Keratinocyte (primary cell): ENCODE results near the gene TRMT112. TPM values are rescaled to one million over a fixed set of nuclear protein-coding genes. Genes with fewer than 3 reads are reported as not detected.

ENCODE experiments used
- DNase-seq: peaks from one replicate; pipeline ENCODE4 v3.0.0-alpha.2; 2011; ENCODE audit warnings: low read depth, missing footprints, low spot score
- FAIRE-seq: peaks from 2 replicates; lab custom pipeline; 2011; peaks lifted over from hg19 to GRCh38; lab: Jason Lieb, UNC
- H2AFZ ChIP-seq: 2 replicates; pipeline ENCODE4 v1.6.0; 2012; ENCODE audit warnings: low read length, control low read depth, inconsistent platforms; ENCODE audit not compliant: control insufficient read depth
- H3K27ac ChIP-seq: 2 replicates; pipeline ENCODE4 v1.5.1; 2011; ENCODE audit warnings: low read length; ENCODE audit not compliant: control insufficient read depth, insufficient read depth
- H3K27me3 ChIP-seq: 3 replicates; pipeline ENCODE4 v1.6.0; 2011; ENCODE audit warnings: low read length; ENCODE audit not compliant: control insufficient read depth, insufficient read depth; ENCODE audit errors: extremely low read depth
- H3K36me3 ChIP-seq, 2 experiments: 2 replicates in 1 of 2; 3 replicates in 1 of 2; pipeline ENCODE4 v1.5.1; 2011; ENCODE audit warnings: low read length in 2 of 2, mild to moderate bottlenecking in 1 of 2; ENCODE audit not compliant: control insufficient read depth in 2 of 2, insufficient read depth in 2 of 2; ENCODE audit errors: extremely low read depth in 1 of 2
- H3K4me1 ChIP-seq: 3 replicates; pipeline ENCODE4 v1.5.1; 2011; ENCODE audit warnings: low read length; ENCODE audit not compliant: control insufficient read depth, insufficient read depth; ENCODE audit errors: extremely low read depth
- H3K4me2 ChIP-seq: 3 replicates; pipeline ENCODE4 v1.6.0; 2011; ENCODE audit warnings: low read depth, low read length; ENCODE audit not compliant: control insufficient read depth, insufficient read depth; ENCODE audit errors: extremely low read depth
- H3K4me3 ChIP-seq, 3 experiments: fragments of 200-600 bp in 1 of 3; sonication (generic) in 1 of 3; 2 replicates in 2 of 3; 3 replicates in 1 of 3; pipeline ENCODE4 v1.5.1; 2011 to 2016; ENCODE audit warnings: low read length in 3 of 3, mild to moderate bottlenecking in 3 of 3, control low read depth in 2 of 3, inconsistent platforms in 1 of 3, low read depth in 1 of 3, mixed read lengths in 1 of 3, mixed run types in 1 of 3, moderate library complexity in 1 of 3; ENCODE audit not compliant: control insufficient read depth in 2 of 3, insufficient read depth in 2 of 3; ENCODE audit errors: extremely low read depth in 1 of 3
- H3K79me2 ChIP-seq: 2 replicates; pipeline ENCODE4 v1.6.0; 2012; ENCODE audit warnings: low read length; ENCODE audit not compliant: control insufficient read depth, insufficient read depth
- H3K9ac ChIP-seq: 3 replicates; pipeline ENCODE4 v1.6.0; 2011; ENCODE audit warnings: low read length; ENCODE audit not compliant: control insufficient read depth, insufficient read depth; ENCODE audit errors: extremely low read depth
- H3K9me1 ChIP-seq: 3 replicates; pipeline ENCODE4 v1.6.0; 2011; ENCODE audit warnings: low read length; ENCODE audit not compliant: control insufficient read depth, insufficient read depth; ENCODE audit errors: extremely low read depth
- H3K9me3 ChIP-seq: 2 replicates; pipeline ENCODE4 v1.5.1; 2012; ENCODE audit warnings: low read depth, low read length; ENCODE audit not compliant: control insufficient read depth
- H4K20me1 ChIP-seq: 3 replicates; pipeline ENCODE4 v1.6.0; 2011; ENCODE audit warnings: low read length; ENCODE audit not compliant: control insufficient read depth, insufficient read depth; ENCODE audit errors: extremely low read depth
- EZH2 ChIP-seq: IDR thresholded peaks from one replicate; pipeline ENCODE4 v1.6.1; 2012; ENCODE audit warnings: inconsistent platforms, mild to moderate bottlenecking, low read length, moderate library complexity
- dilution Hi-C: fragments of 300-500 bp; cut with MboI; formaldehyde crosslinking; loops from one replicate; pipeline ENCODE4 v1.7.0; 2020; ENCODE audit warnings: low sequenced_read_pairs; ENCODE audit not compliant: extremely low pct_ligation_motif_present
- polyA plus RNA-seq, 5 experiments: library from polyadenylated mRNA; depleted of rRNA in 3 of 5; stranded (reverse) in 3 of 5; stranded (forward) in 1 of 5; unstranded in 1 of 5; fragments of >200 nt; gene quantifications; 1 replicate in 1 of 5; 2 replicates in 3 of 5; 3 replicates in 1 of 5; pipeline versions ENCODE4 v1.2.1 to v1.2.3, GENCODE V29; 2011 to 2012; ENCODE audit warnings: missing spikeins in 2 of 5, low read depth in 1 of 5, low replicate concordance in 1 of 5
- TF ChIP-seq, protein P1 (sequence below), 3 experiments: IDR thresholded peaks in 1 of 3; conservative IDR thresholded peaks in 1 of 3; optimal IDR thresholded peaks in 1 of 3; 2 replicates in 2 of 3; 3 replicates in 1 of 3; pipeline versions ENCODE3 to v1.5.1; 2011; ENCODE audit warnings: low read length in 3 of 3, mild to moderate bottlenecking in 3 of 3, moderate library complexity in 2 of 3, control low read depth in 1 of 3, inconsistent platforms in 1 of 3; ENCODE audit not compliant: insufficient read depth in 2 of 3; ENCODE audit errors: extremely low read depth in 1 of 3

TRMT112 gene
- polyA plus RNA-seq, 1 donor (not counting 4 experiments of a cell fraction or from before 2014, with no cell fraction given) = 408 TPM

DNA sequence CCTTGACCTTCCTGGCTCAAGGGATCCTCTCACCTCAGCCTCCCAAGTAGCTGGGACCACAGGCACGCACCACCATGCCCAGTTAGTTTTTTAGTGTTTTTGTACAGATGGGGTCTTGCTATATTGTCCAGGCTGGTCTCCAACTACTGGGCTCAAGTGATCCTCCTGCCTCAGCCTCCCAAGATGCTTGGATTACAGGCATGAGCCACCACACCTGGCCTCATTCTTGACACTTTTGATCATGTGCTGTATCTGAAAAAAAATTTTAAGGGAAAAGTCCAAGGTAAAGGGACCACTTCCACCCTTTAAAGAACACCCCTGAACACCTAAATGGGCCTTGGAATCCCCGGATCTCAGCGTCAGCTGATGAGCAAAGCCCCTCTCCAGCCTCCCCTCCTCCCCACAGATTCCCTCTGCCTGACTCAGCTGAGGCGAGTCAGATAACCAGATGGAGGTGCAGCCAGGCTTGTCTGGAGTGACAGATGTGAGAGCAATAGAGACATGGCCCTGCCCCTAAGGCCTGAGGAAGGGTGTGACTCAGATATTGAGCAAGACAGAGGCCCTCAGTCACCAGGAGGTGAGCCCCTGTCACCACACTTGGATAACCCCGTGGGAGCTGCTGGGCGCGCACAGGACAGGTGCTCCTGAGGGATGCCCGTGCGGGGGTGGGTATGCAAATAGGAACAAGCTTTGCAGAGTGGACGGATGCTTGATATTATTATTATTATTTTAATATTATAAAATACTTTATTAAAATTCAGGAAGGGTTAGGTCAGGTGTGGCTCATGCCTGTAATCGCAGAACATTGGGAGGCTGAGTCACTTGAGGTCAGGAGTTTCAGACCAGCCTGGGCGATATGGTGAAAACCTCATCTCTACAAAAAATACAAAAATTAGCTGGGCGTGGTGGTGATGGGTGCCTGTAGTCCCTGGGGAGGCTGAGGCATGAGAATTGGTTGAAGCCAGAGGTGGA is 17.7 kb upstream of the TRMT112 start:
- Histone ChIP-seq H3K27ac (peak overlapping the region; percentile 81), H3K9ac (peak overlapping the region; percentile 9), H3K79me2 (no peaks in the 10 kb centered on the region), H3K36me3 (no peaks in the 10 kb centered on the region), H3K9me1 (no peaks in the 10 kb centered on the region), H3K4me2 (peak overlapping the region; percentile 3), H2AFZ (no peak overlapping the region), H3K9me3 (no peaks in the 10 kb centered on the region), H3K27me3 (no peaks in the 10 kb centered on the region), H3K4me1 (peaks cover 20% of the 10 kb centered on the region), H3K4me3 (no peak overlapping the region), H4K20me1 (no peaks in the 10 kb centered on the region)
- FAIRE-seq (peak; percentile 76), DNase-seq (peak; percentile 99)
- no peak for TF ChIP-seq EZH2
- TF ChIP-seq, protein P1, sequence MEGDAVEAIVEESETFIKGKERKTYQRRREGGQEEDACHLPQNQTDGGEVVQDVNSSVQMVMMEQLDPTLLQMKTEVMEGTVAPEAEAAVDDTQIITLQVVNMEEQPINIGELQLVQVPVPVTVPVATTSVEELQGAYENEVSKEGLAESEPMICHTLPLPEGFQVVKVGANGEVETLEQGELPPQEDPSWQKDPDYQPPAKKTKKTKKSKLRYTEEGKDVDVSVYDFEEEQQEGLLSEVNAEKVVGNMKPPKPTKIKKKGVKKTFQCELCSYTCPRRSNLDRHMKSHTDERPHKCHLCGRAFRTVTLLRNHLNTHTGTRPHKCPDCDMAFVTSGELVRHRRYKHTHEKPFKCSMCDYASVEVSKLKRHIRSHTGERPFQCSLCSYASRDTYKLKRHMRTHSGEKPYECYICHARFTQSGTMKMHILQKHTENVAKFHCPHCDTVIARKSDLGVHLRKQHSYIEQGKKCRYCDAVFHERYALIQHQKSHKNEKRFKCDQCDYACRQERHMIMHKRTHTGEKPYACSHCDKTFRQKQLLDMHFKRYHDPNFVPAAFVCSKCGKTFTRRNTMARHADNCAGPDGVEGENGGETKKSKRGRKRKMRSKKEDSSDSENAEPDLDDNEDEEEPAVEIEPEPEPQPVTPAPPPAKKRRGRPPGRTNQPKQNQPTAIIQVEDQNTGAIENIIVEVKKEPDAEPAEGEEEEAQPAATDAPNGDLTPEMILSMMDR (optimal IDR thresholded peaks at IDR 0.05 in 1 of 3, IDR thresholded peaks at IDR 0.05 in 1 of 3, conservative IDR thresholded peaks at IDR 0.05 in 1 of 3; ENCODE audit: extremely low read depth in 1 of 3, insufficient read depth in 2 of 3, low read length in 3 of 3) = no peak
- dilution Hi-C loops = no loop called here

DNA sequence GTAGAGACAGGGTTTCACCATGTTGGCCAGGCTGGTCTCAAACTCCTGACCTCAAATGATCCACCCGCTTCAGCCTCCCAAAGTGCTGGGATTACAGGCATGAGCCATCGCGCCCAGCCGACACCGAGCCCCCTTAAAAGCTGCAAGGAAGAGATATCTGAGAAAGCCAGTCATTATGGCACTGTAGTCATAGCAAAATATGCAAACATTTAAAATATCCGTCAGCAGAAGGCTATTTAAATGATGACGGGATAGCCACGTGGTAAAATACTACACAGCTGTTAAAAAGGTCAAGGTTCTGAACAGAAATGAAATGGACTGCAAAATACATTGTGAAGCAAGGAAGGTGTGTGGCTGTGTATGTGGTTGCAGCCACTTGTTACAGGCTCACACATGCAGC is 16.2 kb upstream of the TRMT112 start:
- H3K27ac ChIP-seq = no peak overlapping the region
- TF ChIP-seq EZH2 = no peak
- TF ChIP-seq, protein P1 (optimal IDR thresholded peaks at IDR 0.05 in 1 of 3, IDR thresholded peaks at IDR 0.05 in 1 of 3, conservative IDR thresholded peaks at IDR 0.05 in 1 of 3; ENCODE audit: extremely low read depth in 1 of 3, insufficient read depth in 2 of 3, low read length in 3 of 3) = no peak

More for the DNA sequence above, 16.2 kb upstream of the TRMT112 start:
- Histone ChIP-seq H3K4me3 (no peak overlapping the region), H3K4me1 (peaks cover 20% of the 10 kb centered on the region), H3K36me3 (no peaks in the 10 kb centered on the region), H3K79me2 (no peaks in the 10 kb centered on the region), H2AFZ (no peak overlapping the region), H3K9me3 (no peaks in the 10 kb centered on the region), H3K9ac (no peak overlapping the region), H3K9me1 (no peaks in the 10 kb centered on the region), H4K20me1 (no peaks in the 10 kb centered on the region), H3K4me2 (no peak overlapping the region), H3K27me3 (no peaks in the 10 kb centered on the region)
- FAIRE-seq (no peak), DNase-seq (no peak)
- dilution Hi-C loops = no loop called here
